ENCODE measurements around the gene ZNF335.
A peak's percentile ranks its signal among the peaks of the same experiment; 100 is the strongest.
"Not testable (repeated sequence)": the region's sequence is repeated elsewhere in the genome, so short reads cannot be mapped to it uniquely, and the experiment has no call there.

The ZNF335 gene

DNA sequence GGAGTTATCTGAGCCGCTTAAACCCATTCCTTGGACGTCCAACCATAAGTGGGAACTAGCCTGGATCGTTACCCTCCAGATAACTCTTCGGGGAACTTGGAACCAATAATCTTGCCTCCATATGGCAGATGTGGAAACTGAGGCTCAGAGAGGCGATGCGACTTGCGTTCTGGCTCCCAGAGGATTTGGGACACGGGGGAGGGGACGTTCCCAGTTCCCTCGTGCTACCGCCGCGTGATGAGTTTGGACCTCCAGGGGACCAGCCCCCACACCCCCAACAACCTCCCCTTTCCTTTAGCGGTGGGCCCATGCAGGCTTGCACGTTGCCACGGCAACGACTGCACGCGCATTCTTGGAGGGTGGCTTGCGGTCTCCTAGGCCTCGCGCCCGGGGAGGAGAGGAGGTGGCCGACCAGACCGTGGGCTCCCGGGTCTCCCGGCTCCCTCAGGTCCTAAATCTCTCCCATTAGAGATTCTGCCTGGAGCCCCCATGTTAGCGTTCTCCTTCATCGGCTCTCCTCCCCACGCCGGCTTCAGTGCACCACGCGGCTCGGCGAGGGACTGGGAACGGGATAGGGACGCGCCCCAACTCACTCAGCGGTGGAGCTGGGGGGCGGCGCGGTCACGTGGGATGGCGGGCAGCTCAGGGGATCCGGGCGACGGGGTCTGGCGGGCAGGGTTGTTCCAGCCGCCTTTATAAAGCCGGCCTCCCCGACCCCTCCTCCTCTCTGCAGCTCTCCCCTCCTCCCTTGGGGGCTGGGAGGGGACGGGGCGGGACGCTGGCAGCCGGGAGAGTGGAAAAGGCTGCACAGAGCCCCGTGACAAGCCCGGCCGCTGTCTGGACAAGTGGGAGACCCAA is 60.3 kb downstream of the ZNF335 start, which contains the start of gene PLTP:
Gene PLTP (minus strand): TSS at position 670 of the 858 bp plus-strand sequence. CDS start 703 bp downstream, outside the sequence.
- no peak for DNase-seq (ENCODE audit: low read depth in 2 of 2, low spot score in 1 of 2)

DNA sequence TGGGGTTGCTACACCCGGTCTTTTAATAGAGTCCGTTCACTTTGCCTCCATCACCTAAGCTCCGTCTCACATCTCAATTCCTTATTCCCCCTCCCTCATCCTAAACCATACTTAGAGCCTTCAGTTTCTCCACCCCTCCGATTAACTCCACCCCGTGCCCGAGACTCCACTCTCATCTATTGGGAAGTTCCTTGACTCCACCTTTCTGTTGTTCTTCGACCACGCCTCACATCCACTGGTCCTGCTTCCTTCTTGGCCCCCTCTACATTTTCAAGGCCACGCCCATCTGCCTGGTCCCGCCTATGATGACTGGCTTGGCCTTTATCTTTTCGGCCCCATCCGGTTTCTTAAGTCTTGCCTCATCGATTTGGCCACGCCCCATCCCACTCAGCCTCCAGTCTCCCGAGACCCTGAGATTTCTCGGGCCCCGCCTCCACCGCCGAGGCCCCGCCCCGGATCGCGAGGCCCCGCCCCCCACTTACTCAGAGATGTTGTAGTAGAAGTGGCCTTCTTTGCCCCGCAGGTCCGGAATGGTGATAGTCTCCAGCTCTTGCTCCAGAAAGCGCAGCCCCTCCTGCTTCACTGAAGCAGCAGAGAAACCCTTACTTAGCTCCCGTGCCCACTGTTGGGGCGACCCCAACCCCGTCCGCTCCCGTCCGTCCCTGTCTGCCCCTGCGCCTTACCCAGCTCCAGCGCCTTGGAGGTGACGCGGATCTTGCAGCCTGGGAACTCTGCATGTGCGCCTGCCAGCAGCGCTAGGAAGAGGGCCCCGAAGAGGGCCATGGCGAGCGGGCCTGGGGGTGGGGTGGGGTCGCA is 61.1 kb downstream of the ZNF335 start:
- DNase-seq (ENCODE audit: low read depth in 2 of 2, low spot score in 1 of 2) = peak; percentile 75 to 78

DNA sequence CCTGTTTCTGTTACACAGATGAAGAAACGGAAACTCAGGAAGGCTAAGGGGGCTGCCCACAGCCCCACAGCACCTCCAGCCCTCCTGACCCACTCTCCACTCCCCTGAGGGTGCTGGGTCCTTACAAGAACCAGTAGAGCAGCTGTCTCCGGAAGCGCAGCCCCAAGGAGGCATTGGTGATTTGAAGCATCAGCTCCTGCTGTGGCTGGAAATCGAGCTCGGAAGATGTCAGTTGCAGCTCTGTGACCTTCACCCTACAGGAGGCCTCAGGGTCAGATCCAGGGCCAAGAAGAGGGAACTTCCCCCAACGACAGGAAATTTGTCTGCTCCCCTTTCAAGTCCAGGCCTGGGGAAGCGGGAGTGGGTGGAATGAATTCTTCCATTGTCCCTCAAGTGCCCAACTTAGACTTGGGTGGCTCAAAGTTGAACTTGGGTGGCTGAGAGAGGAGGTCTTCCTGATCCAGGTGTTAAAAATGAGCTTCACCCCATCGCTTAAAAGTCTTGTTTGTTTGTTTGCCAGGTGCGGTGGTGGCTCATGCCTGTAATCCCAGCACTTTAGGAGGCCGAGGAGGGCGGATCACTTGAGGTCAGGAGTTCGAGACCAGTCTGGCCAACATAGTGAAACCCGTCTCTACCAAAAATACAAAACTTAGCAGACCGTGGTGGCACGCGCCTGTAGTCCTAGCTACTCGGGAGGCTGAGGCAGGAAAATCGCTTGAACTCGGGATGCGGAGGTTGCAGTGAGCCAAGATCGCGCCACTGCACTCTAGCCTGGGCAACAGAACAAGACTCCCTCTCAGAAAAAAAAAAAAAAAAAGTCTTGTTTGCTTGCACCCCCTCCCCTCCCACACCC is 62.0 kb downstream of the ZNF335 start:
- DNase-seq (ENCODE audit: low read depth in 2 of 2, low spot score in 1 of 2) = no peak

DNA sequence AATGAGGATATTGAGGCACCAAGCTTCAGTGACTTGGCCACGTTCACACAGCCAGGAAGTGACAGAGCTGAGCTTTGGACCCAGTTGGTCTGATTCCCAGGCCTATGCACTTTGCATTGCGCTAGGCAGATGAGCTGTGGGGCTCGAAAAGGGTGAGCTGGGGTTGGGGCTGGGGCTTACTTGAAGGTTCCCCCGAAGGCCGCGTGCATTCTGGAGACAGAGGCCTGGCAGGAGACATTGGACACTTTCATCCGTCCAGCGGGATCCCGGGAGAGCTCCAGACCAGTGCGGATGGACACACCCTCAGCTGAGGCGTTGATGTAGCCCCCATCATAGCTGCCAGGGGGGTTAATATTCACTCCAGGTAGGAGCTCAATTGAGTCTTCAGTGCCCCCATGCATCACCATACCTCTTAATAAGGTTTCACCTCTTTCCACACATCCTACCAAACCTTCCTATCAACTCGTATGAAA is 62.6 kb downstream of the ZNF335 start:
- DNase-seq (ENCODE audit: low read depth in 2 of 2, low spot score in 1 of 2) = no peak

DNA sequence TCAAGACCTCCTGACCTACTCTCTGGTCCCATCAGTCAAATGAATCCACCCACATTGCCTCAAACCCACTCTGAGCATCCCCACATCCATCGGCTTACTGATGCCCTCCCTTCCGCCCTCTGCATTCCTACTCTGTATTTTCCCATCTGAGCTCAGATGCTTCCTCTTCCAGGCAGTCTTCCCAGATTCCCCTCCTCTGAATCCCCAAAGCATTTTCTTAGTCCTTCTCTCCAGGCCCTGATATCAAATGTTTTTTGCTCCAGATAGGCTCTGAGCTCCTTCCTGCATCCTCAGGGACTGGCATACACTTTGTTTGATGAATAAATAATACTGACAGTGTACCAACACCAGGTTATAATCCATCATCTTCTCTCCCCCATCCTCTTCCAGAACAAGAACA is 63.9 kb downstream of the ZNF335 start:
- DNase-seq (ENCODE audit: low read depth in 2 of 2, low spot score in 1 of 2) = no peak

DNA sequence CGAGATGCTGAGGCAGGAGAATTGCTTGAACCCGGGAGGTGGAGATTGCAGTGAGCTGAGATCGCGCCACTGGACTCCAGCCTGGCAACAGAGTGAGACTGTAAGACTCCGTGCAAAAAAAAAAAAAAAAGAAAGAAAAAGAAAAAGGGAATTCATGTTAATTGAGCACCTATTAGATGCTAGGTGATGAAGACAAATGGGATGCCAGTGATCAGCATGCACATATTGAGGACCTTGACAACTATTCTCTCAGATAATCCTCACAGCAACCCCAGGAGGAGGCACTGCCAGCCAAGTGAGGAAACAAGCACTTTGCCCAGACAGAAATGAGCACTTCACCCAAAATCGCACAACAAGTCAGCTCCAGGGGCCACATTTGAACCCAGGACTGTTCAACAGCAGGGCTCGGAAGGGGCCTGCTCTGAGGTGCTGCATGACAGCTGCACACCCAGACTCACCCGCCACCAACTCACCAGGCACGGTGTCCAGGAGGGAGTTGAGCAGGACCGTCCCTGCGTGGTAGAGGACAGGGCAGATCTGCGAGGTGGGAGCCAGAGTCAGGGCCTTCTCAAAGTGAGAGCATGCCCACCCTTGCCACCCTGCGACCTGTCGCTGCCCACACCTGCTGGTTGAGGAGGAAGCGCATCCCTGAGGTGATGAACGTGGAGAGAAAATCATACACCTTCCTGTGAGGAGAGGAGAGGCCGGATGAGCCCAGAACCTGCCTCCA is 64.6 kb downstream of the ZNF335 start:
- no peak for DNase-seq (ENCODE audit: low read depth in 2 of 2, low spot score in 1 of 2)

DNA sequence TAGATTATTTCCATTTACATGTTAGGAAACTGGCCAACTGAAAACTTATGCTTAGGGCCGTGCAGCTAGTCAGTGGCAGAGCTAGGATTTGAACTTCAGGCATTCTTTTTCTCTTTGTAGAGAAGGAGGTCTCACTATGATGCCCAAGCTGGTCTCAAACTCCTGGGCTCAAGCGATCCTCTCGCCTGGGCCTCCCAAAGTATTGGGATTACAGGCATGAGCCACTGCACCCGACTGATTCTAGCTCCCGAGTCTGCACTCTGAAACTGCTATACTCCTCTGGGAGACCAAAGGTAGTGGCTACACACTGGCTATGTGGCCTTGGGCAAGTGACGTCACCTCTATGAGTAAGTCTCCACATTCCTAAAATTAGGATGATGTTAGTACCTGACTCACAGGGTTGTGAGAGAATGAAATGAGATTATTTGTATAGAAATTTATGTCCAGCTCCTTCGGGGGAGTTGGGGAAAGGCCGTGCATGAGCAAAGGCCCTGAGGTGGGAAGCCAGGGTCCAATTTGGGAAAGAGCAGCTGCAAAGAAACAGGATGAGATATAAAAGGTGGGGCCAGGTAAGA is 66.4 kb downstream of the ZNF335 start:
- DNase-seq (ENCODE audit: low read depth in 2 of 2, low spot score in 1 of 2) = no peak

DNA sequence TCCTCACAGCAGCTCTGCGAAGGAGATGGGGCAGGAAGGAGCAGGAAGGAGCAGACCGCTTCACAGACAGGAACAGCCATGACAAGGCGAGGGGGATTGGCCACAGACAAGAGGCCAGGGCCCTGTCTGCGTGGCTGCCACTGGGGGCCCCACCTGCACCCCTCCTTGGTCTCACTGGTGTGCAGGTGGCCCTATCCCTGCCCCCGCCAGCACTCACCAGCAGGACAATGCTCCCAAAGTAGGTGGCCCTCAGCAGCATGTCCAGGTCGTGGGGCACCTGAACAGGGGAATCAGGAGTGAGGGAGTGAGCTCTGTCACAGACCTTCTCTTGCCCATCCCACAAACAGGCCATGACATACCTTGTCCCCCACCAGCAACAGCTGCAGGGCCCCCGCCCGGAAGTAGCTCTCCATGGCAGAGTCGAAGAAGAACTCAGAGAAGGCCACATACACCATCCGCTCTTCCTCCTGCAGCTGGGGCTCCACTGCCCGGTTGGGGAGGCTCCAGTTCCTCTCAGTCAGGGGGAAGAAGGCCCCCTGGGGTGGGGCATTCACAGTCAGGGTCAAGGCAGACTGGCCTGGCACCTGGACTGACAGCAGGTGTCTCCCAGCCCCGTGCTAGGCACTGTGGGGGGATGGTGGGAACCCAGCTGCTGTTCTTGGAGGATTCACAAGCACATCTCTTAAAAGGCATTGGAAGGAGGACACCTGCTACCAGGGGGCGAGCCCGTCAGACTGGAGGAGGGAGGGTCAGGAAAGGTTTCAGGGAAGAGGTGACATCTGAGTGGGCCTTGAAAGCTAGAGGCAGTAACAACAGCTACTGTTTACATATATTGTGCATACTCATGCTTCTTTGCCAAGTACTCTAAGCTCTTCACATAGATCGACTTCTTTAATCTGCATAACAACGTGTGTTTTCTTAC is 67.2 kb downstream of the ZNF335 start:
- DNase-seq (ENCODE audit: low read depth in 2 of 2, low spot score in 1 of 2) = no peak

DNA sequence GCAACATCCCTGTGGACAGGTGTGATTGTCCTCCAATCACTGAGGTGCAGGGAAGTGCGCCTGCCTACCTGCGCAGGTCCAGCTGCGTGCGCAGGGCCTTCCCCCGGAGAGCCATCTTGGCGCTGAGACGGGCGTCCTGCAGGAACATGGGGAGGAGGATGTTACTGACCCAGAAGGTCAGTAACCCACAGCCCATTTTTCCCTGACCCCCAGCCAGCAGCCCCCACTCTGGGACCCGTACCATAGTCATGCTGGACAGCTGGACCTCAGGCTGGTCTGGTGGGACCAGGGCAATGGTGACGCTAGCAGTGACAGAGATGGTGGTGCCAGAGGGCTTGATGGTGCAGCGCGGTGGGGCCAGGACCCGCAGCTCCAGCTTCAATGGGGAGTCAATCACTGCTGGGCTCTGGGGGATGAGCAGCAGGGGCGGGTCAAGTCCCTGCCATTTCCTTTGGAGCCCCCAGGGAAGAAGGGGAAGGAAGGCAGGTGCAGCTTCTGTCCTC is 69.8 kb downstream of the ZNF335 start:
- no peak for DNase-seq (ENCODE audit: low read depth in 2 of 2, low spot score in 1 of 2)

DNA sequence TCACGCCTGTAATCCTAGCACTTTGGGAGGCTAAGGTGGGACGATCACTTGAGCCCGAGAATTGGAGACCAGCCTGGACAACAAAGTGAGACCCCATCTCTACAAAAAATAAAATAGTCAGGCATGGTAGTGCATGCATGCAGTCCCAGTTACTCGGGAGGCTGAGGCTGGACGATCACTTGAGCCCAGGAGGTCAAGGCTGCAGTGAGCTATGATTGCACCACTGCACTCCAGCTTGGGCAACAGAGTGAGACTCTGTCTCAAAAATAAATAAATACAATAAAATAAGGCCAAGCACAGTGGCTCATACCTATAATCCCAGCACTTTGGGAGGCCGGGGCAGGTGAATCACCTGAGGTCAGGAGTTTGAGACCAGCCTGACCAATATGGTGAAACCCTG is 70.7 kb downstream of the ZNF335 start:
- not testable (repeated sequence) for DNase-seq (ENCODE audit: low read depth in 2 of 2, low spot score in 1 of 2)

DNA sequence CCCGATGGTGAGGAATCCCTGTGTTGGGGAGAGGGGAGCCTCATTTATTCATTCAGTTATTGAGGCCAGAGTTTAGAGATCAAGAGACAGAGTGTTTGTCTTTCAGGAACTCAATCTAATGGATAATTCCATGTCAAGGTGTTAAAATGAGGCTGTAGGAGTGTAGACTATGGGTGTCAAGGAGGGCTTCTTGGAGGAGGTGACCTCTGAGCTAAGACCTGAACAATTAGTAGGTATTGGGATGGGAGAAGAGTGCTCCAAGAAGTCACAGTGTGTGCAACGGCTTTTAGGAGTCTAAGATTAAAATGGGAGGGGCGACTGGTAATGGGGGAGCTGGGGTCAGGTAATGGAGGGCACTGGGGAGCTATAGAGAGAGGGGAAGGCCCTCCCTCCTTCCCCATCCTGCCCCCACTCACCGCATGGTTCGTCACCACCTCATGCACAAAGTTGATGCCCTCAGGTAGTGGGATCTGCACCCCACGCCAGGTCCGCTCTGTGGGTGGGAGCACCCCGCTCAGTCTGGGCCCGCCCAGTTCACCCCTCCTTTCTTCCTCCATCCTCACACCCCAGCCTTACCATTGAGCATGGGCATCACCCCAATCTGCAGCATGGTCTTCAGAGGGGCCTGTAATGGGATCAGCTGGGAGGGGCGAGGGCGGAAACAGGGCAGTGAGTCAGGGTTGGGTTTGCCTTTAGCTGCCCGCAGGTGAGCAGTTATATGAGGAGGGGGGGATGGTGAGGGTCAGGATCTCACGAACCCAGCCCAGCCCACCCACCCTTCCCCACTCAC is 72.8 kb downstream of the ZNF335 start:
- DNase-seq (ENCODE audit: low read depth in 2 of 2, low spot score in 1 of 2) = no peak
